Measurements from ENCODE around the gene TRMT2A.
A peak's percentile ranks its signal among the peaks of the same experiment; 100 is the strongest.

TRMT2A gene, protein sequence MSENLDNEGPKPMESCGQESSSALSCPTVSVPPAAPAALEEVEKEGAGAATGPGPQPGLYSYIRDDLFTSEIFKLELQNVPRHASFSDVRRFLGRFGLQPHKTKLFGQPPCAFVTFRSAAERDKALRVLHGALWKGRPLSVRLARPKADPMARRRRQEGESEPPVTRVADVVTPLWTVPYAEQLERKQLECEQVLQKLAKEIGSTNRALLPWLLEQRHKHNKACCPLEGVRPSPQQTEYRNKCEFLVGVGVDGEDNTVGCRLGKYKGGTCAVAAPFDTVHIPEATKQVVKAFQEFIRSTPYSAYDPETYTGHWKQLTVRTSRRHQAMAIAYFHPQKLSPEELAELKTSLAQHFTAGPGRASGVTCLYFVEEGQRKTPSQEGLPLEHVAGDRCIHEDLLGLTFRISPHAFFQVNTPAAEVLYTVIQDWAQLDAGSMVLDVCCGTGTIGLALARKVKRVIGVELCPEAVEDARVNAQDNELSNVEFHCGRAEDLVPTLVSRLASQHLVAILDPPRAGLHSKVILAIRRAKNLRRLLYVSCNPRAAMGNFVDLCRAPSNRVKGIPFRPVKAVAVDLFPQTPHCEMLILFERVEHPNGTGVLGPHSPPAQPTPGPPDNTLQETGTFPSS

DNA sequence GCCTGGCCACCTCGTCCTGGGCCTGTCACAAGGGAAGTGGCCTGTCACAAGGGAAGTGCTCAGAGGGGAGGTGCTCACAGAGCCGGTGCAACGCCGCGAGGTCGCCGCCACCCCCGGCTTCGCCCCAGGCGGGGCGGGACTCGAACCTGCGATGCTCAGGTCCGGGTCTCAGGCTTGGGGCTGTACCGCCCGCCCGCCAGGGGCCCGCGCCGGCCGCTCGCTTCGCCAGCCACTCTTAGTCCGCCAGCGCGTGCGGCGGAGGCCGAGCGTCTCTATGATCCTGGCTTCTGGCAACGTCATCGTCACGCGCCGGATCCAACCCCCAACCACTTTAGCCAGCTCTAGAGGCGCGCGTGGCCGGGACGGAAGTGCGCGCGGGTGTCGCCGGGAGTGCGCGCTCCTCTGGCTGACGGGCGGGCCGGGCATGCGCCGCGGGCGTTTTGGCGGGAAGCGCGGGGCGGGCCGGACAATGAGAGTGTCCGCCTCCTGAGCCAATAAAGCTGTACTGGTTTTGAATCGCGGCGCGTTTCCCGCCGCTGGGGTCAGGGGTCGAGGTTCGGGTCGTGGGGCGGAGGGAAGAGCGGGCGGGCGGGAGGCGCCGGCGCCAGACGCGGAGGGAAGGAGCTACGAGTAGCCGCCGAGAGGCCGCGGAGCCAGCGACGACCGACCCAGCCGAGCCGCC lies at the start of gene TRMT2A:
Gene TRMT2A (minus strand): TSS at position 276 of the 682 bp plus-strand sequence. CDS start 320 bp downstream, outside the sequence.
- peak within 1 kb of the TSS; percentile 81 to 82 for H3K4me3 ChIP-seq (ENCODE audit: low read depth in 1 of 2, low read length in 1 of 2)
- TF ChIP-seq, protein P1, sequence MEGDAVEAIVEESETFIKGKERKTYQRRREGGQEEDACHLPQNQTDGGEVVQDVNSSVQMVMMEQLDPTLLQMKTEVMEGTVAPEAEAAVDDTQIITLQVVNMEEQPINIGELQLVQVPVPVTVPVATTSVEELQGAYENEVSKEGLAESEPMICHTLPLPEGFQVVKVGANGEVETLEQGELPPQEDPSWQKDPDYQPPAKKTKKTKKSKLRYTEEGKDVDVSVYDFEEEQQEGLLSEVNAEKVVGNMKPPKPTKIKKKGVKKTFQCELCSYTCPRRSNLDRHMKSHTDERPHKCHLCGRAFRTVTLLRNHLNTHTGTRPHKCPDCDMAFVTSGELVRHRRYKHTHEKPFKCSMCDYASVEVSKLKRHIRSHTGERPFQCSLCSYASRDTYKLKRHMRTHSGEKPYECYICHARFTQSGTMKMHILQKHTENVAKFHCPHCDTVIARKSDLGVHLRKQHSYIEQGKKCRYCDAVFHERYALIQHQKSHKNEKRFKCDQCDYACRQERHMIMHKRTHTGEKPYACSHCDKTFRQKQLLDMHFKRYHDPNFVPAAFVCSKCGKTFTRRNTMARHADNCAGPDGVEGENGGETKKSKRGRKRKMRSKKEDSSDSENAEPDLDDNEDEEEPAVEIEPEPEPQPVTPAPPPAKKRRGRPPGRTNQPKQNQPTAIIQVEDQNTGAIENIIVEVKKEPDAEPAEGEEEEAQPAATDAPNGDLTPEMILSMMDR (IDR thresholded peaks at IDR 0.05) = peak; percentile 54

DNA sequence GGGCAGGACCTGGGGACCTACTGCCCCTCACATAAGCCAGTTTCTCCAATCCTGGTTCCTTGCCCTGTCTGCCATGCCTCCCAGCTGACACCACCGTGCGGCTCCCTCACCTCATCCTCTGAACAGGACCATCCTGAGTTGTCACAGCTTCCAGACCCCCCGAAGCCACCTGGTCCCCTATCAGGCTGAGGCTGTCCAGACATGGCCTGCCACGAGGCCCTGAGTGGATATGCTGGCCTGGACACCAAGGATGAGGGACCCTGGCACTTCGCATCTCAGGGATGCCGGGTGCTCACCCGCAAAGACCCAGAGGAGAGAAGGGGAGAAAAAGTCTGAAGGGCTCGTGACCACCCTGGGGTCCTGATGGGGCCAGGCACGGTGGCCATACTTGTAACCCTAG lies 49.7 kb upstream of the TRMT2A start:
- no peak overlapping the region for H3K4me3 ChIP-seq (ENCODE audit: low read depth in 1 of 2, low read length in 1 of 2)
- no peaks in the 10 kb centered on the region for H3K27me3 ChIP-seq
- H3K4me1 ChIP-seq (ENCODE audit: control insufficient read depth in 1 of 2, insufficient read depth in 1 of 2, low read depth in 1 of 2, low read length in 1 of 2) = no peaks in the 10 kb centered on the region
- H3K27ac ChIP-seq = no peak overlapping the region
- TF ChIP-seq, protein P1 (IDR thresholded peaks at IDR 0.05) = no peak
- H3K36me3 ChIP-seq = no peaks in the 10 kb centered on the region
- no peaks in the 10 kb centered on the region for H3K9me3 ChIP-seq

More for the DNA sequence above, at the start of gene TRMT2A:
- Histone ChIP-seq H3K36me3 (peaks cover 47% of the 10 kb centered on the region), H3K4me1 (ENCODE audit: control insufficient read depth in 1 of 2, insufficient read depth in 1 of 2, low read depth in 1 of 2, low read length in 1 of 2) (peaks cover 23% of the 10 kb centered on the region in 2 experiments), H3K27ac (peak within 1 kb of the TSS; percentile 81), H3K9me3 (no peaks in the 10 kb centered on the region), H3K27me3 (no peaks in the 10 kb centered on the region)

DNA sequence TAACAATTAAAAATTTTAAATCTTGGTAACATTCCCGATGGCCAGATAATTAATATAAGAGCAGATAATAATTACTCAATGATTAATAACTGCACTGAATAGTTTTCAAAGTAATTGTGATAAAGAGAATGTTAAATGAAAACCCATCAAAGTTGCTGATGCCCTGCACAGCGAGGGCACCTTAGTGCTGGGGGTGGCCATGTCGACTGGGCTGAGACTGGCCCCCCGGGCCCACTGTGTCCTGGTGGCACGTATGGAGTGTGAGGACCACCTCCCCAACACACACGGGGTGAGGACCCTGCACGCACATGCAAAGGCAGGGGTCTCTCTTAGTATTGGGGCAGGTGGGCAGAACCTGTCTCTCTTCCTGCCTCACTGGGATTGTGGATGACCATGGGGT lies 48.9 kb upstream of the TRMT2A start:
- no peaks in the 10 kb centered on the region for H3K9me3 ChIP-seq
- H3K4me1 ChIP-seq (ENCODE audit: control insufficient read depth in 1 of 2, insufficient read depth in 1 of 2, low read depth in 1 of 2, low read length in 1 of 2) = no peaks in the 10 kb centered on the region
- H3K4me3 ChIP-seq (ENCODE audit: low read depth in 1 of 2, low read length in 1 of 2) = no peak overlapping the region
- H3K36me3 ChIP-seq = no peaks in the 10 kb centered on the region
- TF ChIP-seq, protein P1 (IDR thresholded peaks at IDR 0.05) = no peak
- H3K27me3 ChIP-seq = no peaks in the 10 kb centered on the region
- H3K27ac ChIP-seq = no peak overlapping the region

DNA sequence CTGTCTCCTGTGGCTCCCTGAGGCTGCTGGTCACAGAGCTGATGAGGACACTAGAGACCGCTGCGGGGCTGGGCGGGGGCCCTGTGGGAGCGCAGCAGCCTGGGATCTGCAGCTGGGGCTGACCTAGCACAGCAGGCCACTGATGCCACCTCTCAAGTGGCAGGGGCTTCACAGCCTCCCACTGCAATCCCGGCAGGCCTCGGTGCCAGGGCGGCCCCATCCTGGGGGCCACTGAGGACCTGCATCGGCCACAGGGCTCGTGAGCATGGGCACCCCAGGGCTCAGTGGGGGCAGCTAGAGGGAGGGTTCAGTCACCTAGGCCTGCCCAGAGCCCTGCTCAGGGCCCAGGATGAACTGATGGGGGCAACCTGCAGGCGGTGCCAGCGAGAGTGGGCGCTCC lies 48.4 kb upstream of the TRMT2A start:
- no peaks in the 10 kb centered on the region for H3K36me3 ChIP-seq

DNA sequence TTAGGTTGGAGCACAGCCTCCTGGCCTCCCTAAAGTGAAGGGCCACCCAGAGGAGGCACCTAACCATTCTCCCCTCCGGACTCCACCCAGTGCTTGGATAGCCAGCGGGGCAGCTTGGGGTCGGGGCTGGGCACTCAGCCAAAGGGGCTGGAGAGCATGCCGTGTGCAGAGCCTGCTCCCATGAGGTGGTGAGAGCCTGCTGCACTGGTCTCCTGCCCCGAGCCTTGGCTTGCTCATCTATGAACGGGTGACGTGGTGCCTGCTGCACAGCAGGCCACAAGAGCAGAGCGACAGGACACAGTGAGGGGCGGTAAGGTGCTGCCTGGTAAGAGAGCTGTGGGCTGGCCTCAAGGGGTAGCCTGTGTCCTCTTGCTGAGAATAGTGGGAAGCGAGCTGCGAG lies 47.8 kb upstream of the TRMT2A start:
- Histone ChIP-seq H3K36me3 (no peaks in the 10 kb centered on the region), H3K4me1 (ENCODE audit: control insufficient read depth in 1 of 2, insufficient read depth in 1 of 2, low read depth in 1 of 2, low read length in 1 of 2) (no peaks in the 10 kb centered on the region), H3K9me3 (no peaks in the 10 kb centered on the region), H3K27ac (no peak overlapping the region), H3K4me3 (ENCODE audit: low read depth in 1 of 2, low read length in 1 of 2) (no peak overlapping the region), H3K27me3 (peaks cover 4% of the 10 kb centered on the region)
- TF ChIP-seq, protein P1 (IDR thresholded peaks at IDR 0.05) = no peak

More for the DNA sequence above, 48.4 kb upstream of the TRMT2A start:
- H3K27ac ChIP-seq = no peak overlapping the region
- H3K4me3 ChIP-seq (ENCODE audit: low read depth in 1 of 2, low read length in 1 of 2) = no peak overlapping the region
- TF ChIP-seq, protein P1 (IDR thresholded peaks at IDR 0.05) = no peak
- H3K27me3 ChIP-seq = no peaks in the 10 kb centered on the region
- H3K4me1 ChIP-seq (ENCODE audit: control insufficient read depth in 1 of 2, insufficient read depth in 1 of 2, low read depth in 1 of 2, low read length in 1 of 2) = no peaks in the 10 kb centered on the region
- no peaks in the 10 kb centered on the region for H3K9me3 ChIP-seq

Data from neutrophil (primary cell).